Stimulated activated naive B cell treated with anti-CD40 and anti-IgM and Interleukin-4, amounts not matched to agents 10 μg/mL and 1 μg/mL and 100 μg/mL, for 72 hours (primary cell): ENCODE measurements around the gene GMDS.
A peak's percentile ranks its signal among the peaks of the same experiment; 100 is the strongest.

Experiments used
- ATAC-seq, 2 donors: fragments of 150-1000 bp; cut with Tn5 transposase; replicated peaks; 2 replicates each; pipeline ENCODE4 v1.10.0; 2021; ENCODE audit warnings: moderate library complexity in 1 of 2
- DNase-seq: peaks from one replicate; pipeline ENCODE4 v3.0.0; 2021
- H3K27ac Mint-ChIP-seq: one replicate; pipeline ENCODE4 v1.8.0; 2022; ENCODE audit warnings: mild to moderate bottlenecking, mixed read lengths
- H3K27me3 Mint-ChIP-seq, 2 donors: one replicate each; pipeline ENCODE4 v1.8.0; 2022; ENCODE audit warnings: mixed read lengths in 2 of 2
- H3K36me3 Mint-ChIP-seq, 2 donors: one replicate each; pipeline ENCODE4 v1.8.0; 2022; ENCODE audit warnings: mixed read lengths in 2 of 2, mild to moderate bottlenecking in 1 of 2
- H3K4me1 Mint-ChIP-seq, 2 donors: one replicate each; pipeline ENCODE4 v1.8.0; 2022; ENCODE audit warnings: mixed read lengths in 2 of 2, mild to moderate bottlenecking in 1 of 2
- H3K4me3 Mint-ChIP-seq, 2 donors: one replicate each; pipeline ENCODE4 v1.8.0; 2022; ENCODE audit warnings: mild to moderate bottlenecking in 2 of 2, mixed read lengths in 2 of 2, moderate library complexity in 1 of 2
- H3K9me3 Mint-ChIP-seq, 2 donors: one replicate each; pipeline ENCODE4 v1.8.0; 2022; ENCODE audit warnings: mixed read lengths in 2 of 2, mild to moderate bottlenecking in 1 of 2

The GMDS gene

GRCh38 chr6:2044192-2044591 lies 201.2 kb downstream of the GMDS start:
- Mint-ChIP-seq H3K27me3 (no peaks in the 10 kb centered on the region), H3K27ac (no peak overlapping the region), H3K4me1 (no peaks in the 10 kb centered on the region), H3K36me3 (peaks cover 1 to 9% of the 10 kb centered on the region in 2 donors), H3K4me3 (no peak overlapping the region), H3K9me3 (peaks cover 0 to 3% of the 10 kb centered on the region in 2 donors)
- ATAC-seq = no peak
- no peak for DNase-seq

GRCh38 chr6:2042956-2043648 lies 202.3 kb downstream of the GMDS start:
- Mint-ChIP-seq H3K27ac (no peak overlapping the region), H3K27me3 (no peaks in the 10 kb centered on the region), H3K4me3 (no peak overlapping the region), H3K9me3 (peaks cover 0 to 3% of the 10 kb centered on the region in 2 donors), H3K4me1 (no peaks in the 10 kb centered on the region), H3K36me3 (peaks cover 0 to 4% of the 10 kb centered on the region in 2 donors)
- DNase-seq (no peak), ATAC-seq (no peak)

GRCh38 chr6:2038092-2038491 lies 207.3 kb downstream of the GMDS start:
- Mint-ChIP-seq H3K36me3 (peaks cover 5% of the 10 kb centered on the region in 2 donors), H3K9me3 (no peaks in the 10 kb centered on the region), H3K27ac (no peak overlapping the region), H3K4me1 (peaks cover 0 to 3% of the 10 kb centered on the region in 2 donors), H3K27me3 (no peaks in the 10 kb centered on the region), H3K4me3 (no peak overlapping the region)
- no peak for DNase-seq
- ATAC-seq = no peak

GRCh38 chr6:2037237-2037926 lies 208.0 kb downstream of the GMDS start:
- H3K27ac Mint-ChIP-seq = no peak overlapping the region
- H3K27me3 Mint-ChIP-seq = no peaks in the 10 kb centered on the region
- peaks cover 0 to 3% of the 10 kb centered on the region in 2 donors for H3K4me1 Mint-ChIP-seq
- peaks cover 5% of the 10 kb centered on the region in 2 donors for H3K36me3 Mint-ChIP-seq
- H3K9me3 Mint-ChIP-seq = no peaks in the 10 kb centered on the region
- H3K4me3 Mint-ChIP-seq = no peak overlapping the region
- no peak for ATAC-seq
- no peak for DNase-seq

GRCh38 chr6:2036710-2037023 lies 208.7 kb downstream of the GMDS start:
- Mint-ChIP-seq H3K27ac (no peak overlapping the region), H3K27me3 (no peaks in the 10 kb centered on the region), H3K9me3 (no peaks in the 10 kb centered on the region), H3K4me1 (peaks cover 0 to 3% of the 10 kb centered on the region in 2 donors), H3K4me3 (no peak overlapping the region), H3K36me3 (peaks cover 5% of the 10 kb centered on the region in 2 donors)
- ATAC-seq = no peak
- no peak for DNase-seq

- DNase-seq (no peak), ATAC-seq (no peak)
- Mint-ChIP-seq H3K4me1 (peaks cover 0 to 3% of the 10 kb centered on the region in 2 donors), H3K4me3 (no peak overlapping the region), H3K27me3 (no peaks in the 10 kb centered on the region), H3K27ac (no peak overlapping the region), H3K36me3 (peaks cover 5% of the 10 kb centered on the region in 2 donors), H3K9me3 (no peaks in the 10 kb centered on the region)
These were observed 209.3 kb downstream of the GMDS start for GRCh38 chr6:2035826-2036709.

GRCh38 chr6:2035046-2035445 lies 210.4 kb downstream of the GMDS start:
- Mint-ChIP-seq H3K9me3 (no peaks in the 10 kb centered on the region), H3K36me3 (peaks cover 5% of the 10 kb centered on the region in 2 donors), H3K4me1 (peaks cover 0 to 3% of the 10 kb centered on the region in 2 donors), H3K27me3 (no peaks in the 10 kb centered on the region), H3K4me3 (no peak overlapping the region), H3K27ac (no peak overlapping the region)
- no peak for DNase-seq
- no peak for ATAC-seq

- ATAC-seq (no peak), DNase-seq (no peak)
- H3K27me3 Mint-ChIP-seq = no peaks in the 10 kb centered on the region
- no peak overlapping the region for H3K4me3 Mint-ChIP-seq
- H3K4me1 Mint-ChIP-seq = peaks cover 1 to 3% of the 10 kb centered on the region in 2 donors
- H3K27ac Mint-ChIP-seq = no peak overlapping the region
- H3K9me3 Mint-ChIP-seq = no peaks in the 10 kb centered on the region
- H3K36me3 Mint-ChIP-seq = peaks cover 5% of the 10 kb centered on the region in 2 donors
These were observed 211.1 kb downstream of the GMDS start for GRCh38 chr6:2034256-2034655.

- DNase-seq = no peak
- ATAC-seq = peak; percentile 55 to 73
- no peaks in the 10 kb centered on the region for H3K27me3 Mint-ChIP-seq
- H3K36me3 Mint-ChIP-seq = peaks cover 5% of the 10 kb centered on the region in 2 donors
- H3K4me3 Mint-ChIP-seq = no peak overlapping the region
- H3K27ac Mint-ChIP-seq = no peak overlapping the region
- no peaks in the 10 kb centered on the region for H3K9me3 Mint-ChIP-seq
- peaks cover 5 to 8% of the 10 kb centered on the region in 2 donors for H3K4me1 Mint-ChIP-seq
These were observed 211.9 kb downstream of the GMDS start for GRCh38 chr6:2033544-2033943.

- peaks cover 5 to 14% of the 10 kb centered on the region in 2 donors for H3K4me1 Mint-ChIP-seq
- H3K27ac Mint-ChIP-seq = no peak overlapping the region
These were observed 214.6 kb downstream of the GMDS start for GRCh38 chr6:2030682-2031244.

GRCh38 chr6:2029952-2030351 lies 215.5 kb downstream of the GMDS start:
- Mint-ChIP-seq H3K27ac (no peak overlapping the region), H3K27me3 (no peaks in the 10 kb centered on the region), H3K36me3 (peaks cover under 1 to 4% of the 10 kb centered on the region in 2 donors), H3K4me1 (peaks cover 5 to 14% of the 10 kb centered on the region in 2 donors), H3K9me3 (no peaks in the 10 kb centered on the region), H3K4me3 (no peak overlapping the region)
- no peak for DNase-seq
- ATAC-seq = no peak

More at GRCh38 chr6:2030682-2031244, 214.6 kb downstream of the GMDS start:
- ATAC-seq (no peak), DNase-seq (no peak)
- no peaks in the 10 kb centered on the region for H3K27me3 Mint-ChIP-seq
- H3K9me3 Mint-ChIP-seq = no peaks in the 10 kb centered on the region
- H3K36me3 Mint-ChIP-seq = peaks cover 5 to 8% of the 10 kb centered on the region in 2 donors
- no peak overlapping the region for H3K4me3 Mint-ChIP-seq

GRCh38 chr6:2029130-2029794 lies 216.1 kb downstream of the GMDS start:
- ATAC-seq = no peak
- no peaks in the 10 kb centered on the region for H3K27me3 Mint-ChIP-seq

GRCh38 chr6:2028457-2029038 lies 216.9 kb downstream of the GMDS start:
- no peak overlapping the region for H3K27ac Mint-ChIP-seq
- no peaks in the 10 kb centered on the region for H3K9me3 Mint-ChIP-seq
- peaks cover 3 to 14% of the 10 kb centered on the region in 2 donors for H3K4me1 Mint-ChIP-seq
- H3K4me3 Mint-ChIP-seq = no peak overlapping the region
- DNase-seq = no peak
- no peaks in the 10 kb centered on the region for H3K27me3 Mint-ChIP-seq
- peak; percentile 83 to 91 for ATAC-seq
- H3K36me3 Mint-ChIP-seq = peaks cover 0 to 3% of the 10 kb centered on the region in 2 donors

More at GRCh38 chr6:2029130-2029794, 216.1 kb downstream of the GMDS start:
- Mint-ChIP-seq H3K4me1 (peaks cover 5 to 14% of the 10 kb centered on the region in 2 donors), H3K4me3 (no peak overlapping the region), H3K36me3 (peaks cover 0 to 3% of the 10 kb centered on the region in 2 donors), H3K27ac (peak overlapping the region; percentile 27), H3K9me3 (no peaks in the 10 kb centered on the region)
- DNase-seq = no peak
